ENCODE data around the gene CRISP3. TPM values are rescaled to one million over a fixed set of nuclear protein-coding genes. Genes with fewer than 3 reads are reported as not detected.

Gene CRISP3
- total and polyA plus RNA-seq, 8 donors: 0.55 to 6.8 TPM; not detected in 6

DNA sequence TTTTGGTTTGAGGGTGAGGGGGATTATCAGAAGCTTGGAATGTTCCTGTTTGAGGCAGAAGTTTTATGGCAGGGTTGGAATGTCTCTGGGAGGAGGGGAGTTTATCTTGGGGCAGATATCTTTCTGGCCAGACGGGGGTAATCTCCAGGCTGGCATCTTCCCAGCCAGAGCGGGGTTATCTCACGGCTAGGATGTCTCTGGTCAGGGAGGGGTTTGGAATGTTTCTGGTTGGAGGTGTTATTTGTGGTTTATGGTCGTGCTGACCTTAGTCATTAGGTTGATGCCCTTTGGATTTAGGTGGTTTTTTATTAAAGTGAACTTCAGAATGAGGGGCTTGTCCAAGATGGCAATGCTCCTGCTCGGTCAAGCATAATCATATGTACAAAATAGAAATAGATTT lies 28.1 kb upstream of the CRISP3 start:
- Histone ChIP-seq H3K4me3 (no peak overlapping the region), H3K9me3 (no peaks in the 10 kb centered on the region), H3K27ac (no peak overlapping the region), H3K36me3 (no peaks in the 10 kb centered on the region), H3K4me1 (no peaks in the 10 kb centered on the region), H3K27me3 (no peaks in the 10 kb centered on the region)
- TF ChIP-seq, protein P1, sequence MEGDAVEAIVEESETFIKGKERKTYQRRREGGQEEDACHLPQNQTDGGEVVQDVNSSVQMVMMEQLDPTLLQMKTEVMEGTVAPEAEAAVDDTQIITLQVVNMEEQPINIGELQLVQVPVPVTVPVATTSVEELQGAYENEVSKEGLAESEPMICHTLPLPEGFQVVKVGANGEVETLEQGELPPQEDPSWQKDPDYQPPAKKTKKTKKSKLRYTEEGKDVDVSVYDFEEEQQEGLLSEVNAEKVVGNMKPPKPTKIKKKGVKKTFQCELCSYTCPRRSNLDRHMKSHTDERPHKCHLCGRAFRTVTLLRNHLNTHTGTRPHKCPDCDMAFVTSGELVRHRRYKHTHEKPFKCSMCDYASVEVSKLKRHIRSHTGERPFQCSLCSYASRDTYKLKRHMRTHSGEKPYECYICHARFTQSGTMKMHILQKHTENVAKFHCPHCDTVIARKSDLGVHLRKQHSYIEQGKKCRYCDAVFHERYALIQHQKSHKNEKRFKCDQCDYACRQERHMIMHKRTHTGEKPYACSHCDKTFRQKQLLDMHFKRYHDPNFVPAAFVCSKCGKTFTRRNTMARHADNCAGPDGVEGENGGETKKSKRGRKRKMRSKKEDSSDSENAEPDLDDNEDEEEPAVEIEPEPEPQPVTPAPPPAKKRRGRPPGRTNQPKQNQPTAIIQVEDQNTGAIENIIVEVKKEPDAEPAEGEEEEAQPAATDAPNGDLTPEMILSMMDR (IDR thresholded peaks at IDR 0.05): no peak
- WGBS, 5 donors: 54 to 71% (median 65%) methylated on average over 5 of the region's 5 CpGs
- no peak for DNase-seq
- intact Hi-C loops (cut with DNase I; ENCODE audit: low total_unique reads): no loop called here

DNA sequence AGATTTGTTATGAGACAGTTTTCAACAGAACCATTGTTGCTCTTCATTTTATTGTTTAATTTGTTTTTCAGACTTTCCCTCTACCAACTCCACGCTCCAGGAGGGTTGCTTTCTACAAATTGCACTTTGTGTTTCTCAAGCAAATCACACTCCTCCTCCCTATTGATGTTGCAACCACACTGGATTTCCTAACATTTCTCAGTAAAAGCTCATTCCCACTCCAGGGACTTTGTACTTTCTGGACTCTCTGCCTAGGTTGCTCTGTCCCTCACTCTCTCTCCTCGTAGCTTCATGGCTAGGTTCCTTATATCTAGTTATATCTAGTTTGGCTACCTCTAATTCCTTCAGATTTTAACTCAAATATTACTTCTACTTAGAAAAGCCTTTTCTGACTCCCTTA lies 22.6 kb upstream of the CRISP3 start:
- no peaks in the 10 kb centered on the region for H3K36me3 ChIP-seq

DNA sequence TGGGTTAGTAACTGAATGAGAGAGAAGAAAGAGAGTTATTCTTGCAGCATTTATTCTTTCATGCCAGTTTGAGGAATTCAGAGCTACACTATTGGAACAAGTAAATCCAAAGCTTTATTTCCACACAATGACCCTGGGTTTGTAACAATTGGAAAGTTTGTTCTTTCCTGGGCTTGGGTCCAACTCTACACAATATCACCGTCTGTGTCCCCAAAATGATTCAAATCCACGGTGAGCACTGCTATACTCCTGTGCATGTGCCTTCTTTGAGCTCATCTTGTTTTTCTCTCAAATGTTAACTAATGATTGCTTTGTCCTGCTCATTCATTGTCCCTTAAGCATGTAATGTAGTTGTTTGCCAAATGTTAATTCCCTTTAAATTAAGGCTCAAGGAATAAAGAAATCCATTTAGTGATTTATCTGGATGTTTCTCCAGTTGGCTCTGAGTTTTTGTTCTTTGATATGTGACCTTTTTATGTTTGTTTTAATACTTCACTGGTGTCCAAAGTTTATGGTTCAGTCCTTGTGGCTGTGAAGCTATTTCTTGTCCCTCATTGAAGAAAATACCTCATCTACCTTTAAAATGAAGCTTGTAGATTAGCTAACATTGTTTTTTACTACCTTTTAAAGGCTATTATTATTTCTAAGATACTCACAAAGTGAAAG lies 20.5 kb upstream of the CRISP3 start:
- WGBS, 5 donors: 19 to 45% (median 36%) methylated on average over 2 of the region's 2 CpGs
- no peaks in the 10 kb centered on the region for H3K27me3 ChIP-seq

More for the DNA sequence above, 22.6 kb upstream of the CRISP3 start:
- Histone ChIP-seq H3K9me3 (no peaks in the 10 kb centered on the region), H3K4me1 (no peaks in the 10 kb centered on the region), H3K27me3 (no peaks in the 10 kb centered on the region), H3K4me3 (no peak overlapping the region), H3K27ac (no peak overlapping the region)
- intact Hi-C loops (cut with DNase I; ENCODE audit: low total_unique reads): no loop called here
- 64 to 90% (median 81%) methylated on average over 2 of the region's 2 CpGs for WGBS, 5 donors
- DNase-seq: no peak
- TF ChIP-seq, protein P1 (IDR thresholded peaks at IDR 0.05): no peak
- no peak for TF ChIP-seq EP300 (IDR thresholded peaks at IDR 0.05)
- TF ChIP-seq POLR2AphosphoS5 (IDR thresholded peaks at IDR 0.05): no peak
- TF ChIP-seq POLR2A (IDR thresholded peaks at IDR 0.05): no peak

DNA sequence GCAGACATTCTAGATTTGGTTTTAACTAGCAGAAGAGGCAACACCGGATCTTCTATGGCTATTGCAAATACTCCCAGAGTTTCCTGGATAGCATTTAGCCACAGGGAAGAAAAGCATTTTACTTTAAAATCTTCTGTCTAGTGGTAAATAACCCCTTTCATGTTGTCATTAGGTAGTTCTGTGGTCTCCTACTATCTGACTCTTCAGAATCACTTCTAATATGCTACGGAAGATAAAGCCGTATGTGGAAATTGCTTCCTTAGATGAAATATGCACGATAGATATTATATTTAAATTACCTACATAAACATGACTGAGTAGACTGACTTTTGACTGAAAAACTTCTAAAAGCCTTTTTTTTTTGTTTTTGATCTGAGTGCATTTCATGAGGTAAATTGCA lies 759 bp downstream of the CRISP3 start:
- Histone ChIP-seq H3K9me3 (no peaks in the 10 kb centered on the region), H3K4me3 (no peak overlapping the region), H3K4me1 (no peaks in the 10 kb centered on the region), H3K27me3 (no peaks in the 10 kb centered on the region), H3K36me3 (no peaks in the 10 kb centered on the region), H3K27ac (no peak overlapping the region)
- WGBS, 5 donors: 86 to 91% (median 90%) methylated on average over 4 of the region's 4 CpGs
- intact Hi-C loops (cut with DNase I; ENCODE audit: low total_unique reads): no loop called here
- DNase-seq: no peak
- TF ChIP-seq, protein P1 (IDR thresholded peaks at IDR 0.05): no peak
- no peak for TF ChIP-seq POLR2A (IDR thresholded peaks at IDR 0.05)
- no peak for TF ChIP-seq EP300 (IDR thresholded peaks at IDR 0.05)
- TF ChIP-seq POLR2AphosphoS5 (IDR thresholded peaks at IDR 0.05): no peak

More for the DNA sequence above, 20.5 kb upstream of the CRISP3 start:
- H3K4me1 ChIP-seq: no peaks in the 10 kb centered on the region
- no peaks in the 10 kb centered on the region for H3K36me3 ChIP-seq
- intact Hi-C loops (cut with DNase I; ENCODE audit: low total_unique reads): no loop called here
- no peak for DNase-seq
- TF ChIP-seq, protein P1 (IDR thresholded peaks at IDR 0.05): no peak
- TF ChIP-seq POLR2AphosphoS5 (IDR thresholded peaks at IDR 0.05) (no peak), POLR2A (IDR thresholded peaks at IDR 0.05) (no peak), EP300 (IDR thresholded peaks at IDR 0.05) (no peak)
- no peak overlapping the region for H3K4me3 ChIP-seq
- no peaks in the 10 kb centered on the region for H3K9me3 ChIP-seq
- no peak overlapping the region for H3K27ac ChIP-seq

Data from stomach (tissue), 9 donors.